ENCODE results near the gene PRSS27.

The PRSS27 gene

GRCh38 chr16:2749936-2750335 lies 29.9 kb upstream of the PRSS27 start:
- DNase-seq = no peak

- no peak for DNase-seq
Measured at GRCh38 chr16:2749476-2749875, 29.5 kb upstream of the PRSS27 start.

- DNase-seq = no peak
Measured at GRCh38 chr16:2748757-2749455, 28.9 kb upstream of the PRSS27 start.

GRCh38 chr16:2745961-2746360 lies 25.9 kb upstream of the PRSS27 start:
- DNase-seq = no peak

GRCh38 chr16:2745116-2745890 lies 25.3 kb upstream of the PRSS27 start:
- DNase-seq = no peak

- DNase-seq = no peak
Measured at GRCh38 chr16:2744711-2745110, 24.7 kb upstream of the PRSS27 start.

- DNase-seq = no peak
Measured at GRCh38 chr16:2743007-2743810, 23.2 kb upstream of the PRSS27 start.

- no peak for DNase-seq
Measured at GRCh38 chr16:2742323-2743006, 22.4 kb upstream of the PRSS27 start.

- DNase-seq = no peak
Measured at GRCh38 chr16:2741168-2741567, 21.1 kb upstream of the PRSS27 start.

- DNase-seq = no peak
Measured at GRCh38 chr16:2740476-2740875, 20.5 kb upstream of the PRSS27 start.

- DNase-seq = no peak
Measured at GRCh38 chr16:2739625-2740430, 19.8 kb upstream of the PRSS27 start.

GRCh38 chr16:2738615-2739014 lies 18.6 kb upstream of the PRSS27 start:
- no peak for DNase-seq

- no peak for DNase-seq
Measured at GRCh38 chr16:2737895-2738418, 17.9 kb upstream of the PRSS27 start.

GRCh38 chr16:2737238-2737605 lies 17.2 kb upstream of the PRSS27 start:
- DNase-seq = no peak

- DNase-seq = no peak
Measured at GRCh38 chr16:2736476-2737237, 16.6 kb upstream of the PRSS27 start.

GRCh38 chr16:2734844-2735515 lies 15.0 kb upstream of the PRSS27 start:
- no peak for DNase-seq

- DNase-seq = no peak
Measured at GRCh38 chr16:2728034-2728433, 8.0 kb upstream of the PRSS27 start.

- DNase-seq = no peak
Measured at GRCh38 chr16:2726923-2727322, 6.9 kb upstream of the PRSS27 start.

GRCh38 chr16:2724816-2725348 lies 4.9 kb upstream of the PRSS27 start:
- DNase-seq = no peak

- no peak for DNase-seq
Measured at GRCh38 chr16:2724088-2724676, 4.2 kb upstream of the PRSS27 start.
